Mammary epithelial cell (primary cell): ENCODE data around the gene RFPL2.

ENCODE experiments used
- CTCF ChIP-seq, 2 donors: IDR thresholded peaks in 1 of 2; conservative IDR thresholded peaks in 1 of 2; 2 replicates each; pipeline ENCODE4 v1.5.1; 2011 to 2012; ENCODE audit warnings: inconsistent platforms in 2 of 2, low read length in 2 of 2, mild to moderate bottlenecking in 2 of 2, control low read depth in 1 of 2, low read depth in 1 of 2; ENCODE audit not compliant: insufficient read depth in 1 of 2; ENCODE audit errors: extremely low read depth in 1 of 2
- EZH2 ChIP-seq: IDR thresholded peaks from 2 replicates; pipeline ENCODE4 v1.6.1; 2012; ENCODE audit warnings: low read length, inconsistent platforms, borderline replicate concordance

- TF ChIP-seq CTCF (conservative IDR thresholded peaks at IDR 0.05 in 1 of 2, IDR thresholded peaks at IDR 0.05 in 1 of 2; ENCODE audit: extremely low read depth in 1 of 2, insufficient read depth in 1 of 2, low read depth in 1 of 2, low read length in 2 of 2) (no peak), EZH2 (no peak)
Measured at GRCh38 chr22:32246166-32246565, 41.3 kb upstream of the RFPL2 start.
